HEK293T (cell line): ENCODE data around the gene LGR5.

Experiments
- ARNT ChIP-seq: fragments of 450-650 bp; IDR thresholded peaks from 2 replicates; pipeline ENCODE4 v1.6.1; 2017; ENCODE audit warnings: mild to moderate bottlenecking
- BHLHE40 ChIP-seq: fragments of 450-650 bp; IDR thresholded peaks from 2 replicates; pipeline ENCODE4 v1.6.1; 2016; ENCODE audit warnings: mild to moderate bottlenecking, moderate library complexity, borderline replicate concordance
- CTBP1 ChIP-seq: fragments of 450-650 bp; IDR thresholded peaks from 2 replicates; pipeline ENCODE4 v1.6.1; 2016; ENCODE audit warnings: borderline replicate concordance
- ELF4 ChIP-seq: fragments of 450-650 bp; IDR thresholded peaks from 2 replicates; pipeline ENCODE4 v1.6.1; 2017; ENCODE audit warnings: antibody characterized with exemption
- FOXA1 ChIP-seq: fragments of 450-650 bp; IDR thresholded peaks from 2 replicates; pipeline ENCODE4 v1.6.1; 2016; ENCODE audit warnings: mild to moderate bottlenecking
- FOXK2 ChIP-seq: fragments of 450-650 bp; IDR thresholded peaks from 2 replicates; pipeline ENCODE4 v1.6.1; 2016; ENCODE audit warnings: mild to moderate bottlenecking
- FOXM1 ChIP-seq: fragments of 450-650 bp; IDR thresholded peaks from 2 replicates; pipeline ENCODE4 v1.6.1; 2017; ENCODE audit warnings: mild to moderate bottlenecking, borderline replicate concordance
- HDGF ChIP-seq: fragments of 450-650 bp; IDR thresholded peaks from 2 replicates; pipeline ENCODE4 v1.6.1; 2017; ENCODE audit warnings: antibody characterized with exemption, borderline replicate concordance
- NFRKB ChIP-seq: fragments of 450-650 bp; IDR thresholded peaks from 2 replicates; pipeline ENCODE4 v1.6.1; 2016; ENCODE audit warnings: mild to moderate bottlenecking, moderate library complexity
- SP1 ChIP-seq: fragments of 450-650 bp; IDR thresholded peaks from 2 replicates; pipeline ENCODE4 v1.6.1; 2017
- SUZ12 ChIP-seq: fragments of 450-650 bp; IDR thresholded peaks from 2 replicates; pipeline ENCODE4 v1.6.1; 2016; ENCODE audit warnings: mild to moderate bottlenecking
- TARDBP ChIP-seq: fragments of 450-650 bp; IDR thresholded peaks from 2 replicates; pipeline ENCODE4 v1.6.1; 2016
- ZNF384 ChIP-seq: fragments of 450-650 bp; IDR thresholded peaks from 2 replicates; pipeline ENCODE4 v1.6.1; 2016
- TF ChIP-seq, protein P1 (sequence below): fragments of 450-650 bp; IDR thresholded peaks from 2 replicates; pipeline ENCODE4 v1.6.1; 2016

DNA sequence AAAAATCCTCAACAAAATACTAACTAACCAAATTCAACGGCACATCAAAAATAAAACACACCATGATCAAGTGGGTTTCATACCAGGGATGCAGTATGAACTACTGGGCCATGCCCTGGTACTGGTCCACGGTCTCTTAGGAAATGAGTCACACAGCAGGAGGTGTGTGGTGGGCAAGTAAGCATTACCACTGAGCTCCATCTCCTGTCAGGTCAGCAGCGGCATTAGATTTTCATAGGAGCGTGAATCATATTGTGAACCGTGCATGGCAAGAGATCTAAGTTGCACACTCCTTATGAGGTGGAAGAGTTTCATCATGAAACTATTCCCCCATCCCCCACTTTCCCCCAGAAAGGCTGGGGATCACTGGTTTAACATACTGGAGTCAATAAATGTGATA is 6.7 kb upstream of the LGR5 start:
- no peak for TF ChIP-seq ELF4
- TF ChIP-seq SUZ12 = no peak
- no peak for TF ChIP-seq FOXM1
- TF ChIP-seq FOXA1 = no peak
- TF ChIP-seq SP1 = no peak
- TF ChIP-seq BHLHE40 = no peak
- TF ChIP-seq NFRKB = no peak
- no peak for TF ChIP-seq CTBP1
- TF ChIP-seq, protein P1, sequence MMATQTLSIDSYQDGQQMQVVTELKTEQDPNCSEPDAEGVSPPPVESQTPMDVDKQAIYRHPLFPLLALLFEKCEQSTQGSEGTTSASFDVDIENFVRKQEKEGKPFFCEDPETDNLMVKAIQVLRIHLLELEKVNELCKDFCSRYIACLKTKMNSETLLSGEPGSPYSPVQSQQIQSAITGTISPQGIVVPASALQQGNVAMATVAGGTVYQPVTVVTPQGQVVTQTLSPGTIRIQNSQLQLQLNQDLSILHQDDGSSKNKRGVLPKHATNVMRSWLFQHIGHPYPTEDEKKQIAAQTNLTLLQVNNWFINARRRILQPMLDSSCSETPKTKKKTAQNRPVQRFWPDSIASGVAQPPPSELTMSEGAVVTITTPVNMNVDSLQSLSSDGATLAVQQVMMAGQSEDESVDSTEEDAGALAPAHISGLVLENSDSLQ = no peak
- TF ChIP-seq ARNT = no peak
- no peak for TF ChIP-seq FOXK2
- no peak for TF ChIP-seq TARDBP
- TF ChIP-seq HDGF = no peak
- no peak for TF ChIP-seq ZNF384
